DLD1 (cell line): Measurements from ENCODE around the gene MEPCE.

Experiments
- in situ Hi-C: cut with HindIII; loops from 2 replicates; pipeline ENCODE4 v1.10.0; 2017; ENCODE audit warnings: low sequenced_read_pairs

The MEPCE gene

DNA sequence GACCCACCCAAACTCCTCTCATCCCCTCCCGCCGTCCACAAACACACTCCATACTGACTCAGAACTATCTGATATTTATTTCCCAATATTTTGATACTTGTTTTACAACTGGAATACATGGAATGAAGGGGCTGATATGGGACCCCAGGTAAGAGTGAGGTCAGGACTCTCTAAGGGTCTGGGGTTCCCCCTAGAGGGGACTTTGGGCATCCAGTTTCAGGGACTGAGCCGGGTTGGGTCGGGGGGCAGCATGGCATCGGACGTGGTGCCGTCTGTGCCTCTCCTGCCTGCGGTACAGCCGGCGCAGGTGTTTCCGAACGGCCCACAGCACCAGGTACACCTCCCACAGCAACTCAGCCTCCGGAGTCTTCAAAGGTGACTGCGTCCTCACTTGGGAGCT lies 26.9 kb downstream of the MEPCE start:
- in situ Hi-C loops: no loop called here

DNA sequence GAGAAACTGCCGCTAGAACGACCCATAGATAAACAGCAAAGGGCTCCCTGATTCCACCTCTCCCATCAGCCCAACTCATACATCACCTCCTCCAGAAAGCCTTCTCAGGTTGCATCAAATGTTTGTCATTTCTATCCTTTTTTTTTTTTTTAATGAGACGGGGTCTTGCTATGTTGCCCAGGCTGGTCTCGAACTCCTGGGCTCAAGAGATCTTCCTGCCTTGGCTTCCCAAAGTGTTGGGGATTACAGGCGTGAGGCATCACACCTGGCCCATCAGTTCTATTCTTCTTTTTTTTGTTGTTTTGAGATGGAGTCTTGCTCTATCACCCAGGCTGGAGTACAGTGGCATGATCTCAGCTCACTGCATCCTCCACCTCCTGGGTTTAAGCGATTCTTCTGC lies 27.4 kb downstream of the MEPCE start:
- in situ Hi-C loops: no loop called here

DNA sequence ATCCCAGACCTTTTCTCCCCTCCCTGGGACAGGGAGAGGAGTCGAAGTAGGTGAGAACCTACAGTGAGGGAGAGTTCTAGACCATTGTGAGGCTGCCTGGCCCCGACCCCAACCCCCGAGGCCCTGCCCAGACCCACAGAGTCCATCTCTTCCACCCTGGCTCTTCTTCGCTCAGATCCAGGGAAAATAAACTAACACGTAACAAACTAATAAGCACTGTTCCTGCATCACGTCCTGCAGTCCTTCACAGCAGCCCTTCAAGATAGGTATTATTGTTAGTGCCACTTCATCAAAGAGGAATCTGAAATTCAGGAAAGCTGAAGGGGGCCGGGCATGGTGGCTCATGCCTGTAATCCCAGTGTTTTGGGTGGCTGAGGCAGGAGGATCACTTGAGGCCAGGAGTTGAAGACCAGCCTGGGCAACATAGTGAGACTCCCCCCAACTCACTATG lies 34.6 kb downstream of the MEPCE start, which contains the start of gene SPACDR:
SPACDR (minus strand) TSS at position 51 of the 451 bp plus-strand sequence. CDS start 235 bp downstream, outside the sequence.
- in situ Hi-C loops: no loop called here

DNA sequence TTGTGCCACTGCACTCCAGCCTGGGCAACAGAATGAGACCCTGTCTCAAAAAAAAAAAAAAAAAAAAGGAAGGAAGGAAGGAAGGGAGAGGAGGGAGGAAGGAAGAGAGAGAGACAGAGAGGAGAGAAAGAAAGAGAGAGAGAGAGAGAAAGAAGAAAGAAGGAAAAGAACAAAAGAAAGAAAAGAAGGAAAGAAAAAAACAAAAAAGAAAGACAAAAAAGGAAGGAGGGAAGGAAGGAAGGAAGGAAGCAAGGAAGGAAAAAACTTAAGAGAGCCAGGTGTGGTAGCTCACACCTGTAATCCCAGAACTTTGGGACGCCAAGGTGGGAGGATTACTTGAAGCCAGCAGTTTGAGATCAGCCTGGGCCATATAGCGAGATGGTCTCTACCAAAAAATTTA lies 35.2 kb downstream of the MEPCE start:
- in situ Hi-C loops: no loop called here

DNA sequence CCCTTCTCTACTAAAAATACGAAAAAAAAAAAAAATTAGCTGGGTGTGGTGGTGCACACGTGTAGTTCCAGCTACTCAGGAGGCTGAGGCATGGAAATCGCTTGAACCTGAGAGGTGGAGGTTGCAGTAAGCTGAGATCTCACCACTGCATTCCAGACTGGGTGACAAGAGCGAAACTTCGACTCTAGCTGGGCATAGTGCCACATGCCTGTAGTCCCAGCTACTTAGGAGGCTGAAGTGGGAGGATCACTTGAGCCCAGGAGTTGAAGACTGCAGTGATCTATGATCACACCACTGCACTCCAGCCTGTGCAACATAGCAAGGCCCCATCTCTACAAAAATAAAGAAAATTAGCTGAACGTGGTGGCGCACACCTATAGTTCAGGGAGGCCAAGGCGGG lies 35.7 kb downstream of the MEPCE start:
- in situ Hi-C loops: no loop called here

DNA sequence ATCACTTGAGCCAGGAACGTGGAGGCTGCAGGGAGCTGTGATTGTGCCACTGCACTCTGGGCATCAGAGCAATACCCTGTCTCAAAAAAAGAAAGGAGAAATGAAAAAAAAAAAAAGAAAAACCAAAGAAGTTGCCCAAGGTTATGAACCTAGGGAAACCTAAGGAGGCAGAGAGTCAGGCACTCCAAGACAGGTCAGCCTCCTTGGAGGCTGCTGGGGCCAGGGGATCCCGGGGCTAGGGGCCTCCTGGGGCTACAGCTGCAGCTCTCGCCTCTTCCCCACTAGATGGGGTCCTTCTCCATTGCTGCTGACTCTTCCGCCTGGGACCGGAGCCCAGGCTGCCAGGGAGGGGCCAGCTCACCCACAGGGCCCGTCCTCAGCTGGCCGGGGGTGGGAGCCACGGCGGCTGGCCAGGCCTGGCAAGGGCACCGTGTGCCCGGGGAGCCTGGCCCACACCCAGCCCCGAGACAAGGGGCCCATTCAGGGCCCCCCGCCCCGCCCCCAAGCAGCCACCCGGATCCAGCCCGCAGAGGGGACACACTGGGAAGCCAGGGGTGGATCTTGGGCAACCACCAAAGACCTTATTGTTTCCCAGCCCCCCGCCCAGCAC lies 36.2 kb downstream of the MEPCE start:
- in situ Hi-C loops: no loop called here

DNA sequence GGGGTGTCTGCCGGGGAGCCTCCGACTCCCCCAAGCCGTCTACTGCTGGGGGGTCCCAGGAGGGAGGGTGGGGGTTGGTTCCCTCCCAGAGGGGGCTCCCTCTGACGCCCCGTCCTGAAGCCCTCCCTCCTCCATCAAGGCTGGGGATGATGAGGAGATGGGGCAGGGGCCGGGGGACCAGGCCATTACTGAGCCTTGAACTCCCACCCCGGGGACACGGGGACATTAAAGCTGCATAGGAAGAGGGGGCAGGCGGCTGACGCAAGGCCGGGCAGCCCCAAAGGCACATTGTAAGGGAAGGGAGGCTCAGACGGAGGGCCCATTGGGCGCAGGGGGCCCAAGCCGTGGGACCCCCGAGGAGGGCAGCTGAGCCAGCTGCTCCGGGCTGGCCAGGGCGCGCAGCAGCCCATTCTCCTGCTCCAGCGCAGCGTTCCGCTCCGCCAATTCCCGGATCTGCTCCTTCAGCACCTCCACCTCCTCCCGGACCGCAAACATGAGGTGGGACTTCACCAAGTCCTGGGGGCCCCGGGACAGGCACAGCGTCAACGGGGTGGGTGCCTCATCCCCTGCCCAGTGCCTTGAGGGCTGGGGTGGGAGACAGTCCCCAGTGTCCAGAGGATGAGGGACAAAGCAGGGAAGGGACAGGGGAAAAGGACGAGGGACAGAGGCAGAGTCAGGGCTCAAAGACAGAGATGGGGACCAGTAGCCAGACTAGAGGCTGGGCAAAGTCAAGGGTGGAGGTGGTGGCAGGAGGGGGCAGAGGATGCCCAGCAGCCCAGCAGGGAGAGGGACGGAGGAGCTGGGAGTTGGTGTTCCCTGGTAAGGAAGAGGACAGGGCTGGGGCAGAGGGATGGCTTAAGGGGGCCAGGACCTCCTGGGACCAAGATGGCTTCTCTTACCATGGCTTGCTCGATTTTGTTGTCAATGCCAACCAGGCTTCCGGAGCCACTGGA lies 37.3 kb downstream of the MEPCE start:
- in situ Hi-C loops: no loop called here

DNA sequence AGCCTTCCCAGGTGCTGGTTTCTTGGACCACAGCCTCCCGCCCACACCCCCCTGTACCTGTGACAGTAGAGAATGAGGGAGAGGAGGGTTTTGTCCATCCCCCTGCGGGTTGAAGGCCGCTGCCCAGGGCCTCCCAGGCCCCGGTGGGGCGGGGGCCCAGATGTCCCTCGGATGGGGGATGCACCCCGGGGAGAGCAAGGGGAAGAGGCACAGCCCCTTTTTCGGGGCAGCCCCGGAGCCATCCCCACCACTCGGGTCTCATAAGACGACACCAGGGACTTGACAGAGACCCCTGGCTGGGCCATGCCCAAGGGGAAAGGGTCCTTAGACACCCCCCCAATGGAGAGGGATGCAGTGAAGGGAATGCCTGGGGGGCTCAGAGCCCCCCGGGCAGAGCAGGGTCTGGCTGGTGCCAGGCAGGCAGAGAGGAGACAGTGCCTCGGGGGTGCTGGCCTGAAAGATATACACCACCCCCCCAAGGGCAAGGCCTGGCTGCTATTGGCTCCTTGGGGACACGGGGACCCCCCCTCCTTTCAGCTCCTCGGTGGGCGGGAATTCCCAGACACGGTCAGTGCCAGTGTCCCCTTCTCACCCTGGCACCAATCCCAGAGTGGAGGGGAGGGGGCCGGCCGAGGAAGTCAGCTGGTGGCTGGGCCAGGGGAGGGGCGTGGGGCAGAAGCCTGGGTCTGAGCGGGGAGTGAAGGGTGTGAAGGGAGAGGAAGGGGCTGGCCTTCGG lies 38.2 kb downstream of the MEPCE start:
- in situ Hi-C loops: no loop called here

DNA sequence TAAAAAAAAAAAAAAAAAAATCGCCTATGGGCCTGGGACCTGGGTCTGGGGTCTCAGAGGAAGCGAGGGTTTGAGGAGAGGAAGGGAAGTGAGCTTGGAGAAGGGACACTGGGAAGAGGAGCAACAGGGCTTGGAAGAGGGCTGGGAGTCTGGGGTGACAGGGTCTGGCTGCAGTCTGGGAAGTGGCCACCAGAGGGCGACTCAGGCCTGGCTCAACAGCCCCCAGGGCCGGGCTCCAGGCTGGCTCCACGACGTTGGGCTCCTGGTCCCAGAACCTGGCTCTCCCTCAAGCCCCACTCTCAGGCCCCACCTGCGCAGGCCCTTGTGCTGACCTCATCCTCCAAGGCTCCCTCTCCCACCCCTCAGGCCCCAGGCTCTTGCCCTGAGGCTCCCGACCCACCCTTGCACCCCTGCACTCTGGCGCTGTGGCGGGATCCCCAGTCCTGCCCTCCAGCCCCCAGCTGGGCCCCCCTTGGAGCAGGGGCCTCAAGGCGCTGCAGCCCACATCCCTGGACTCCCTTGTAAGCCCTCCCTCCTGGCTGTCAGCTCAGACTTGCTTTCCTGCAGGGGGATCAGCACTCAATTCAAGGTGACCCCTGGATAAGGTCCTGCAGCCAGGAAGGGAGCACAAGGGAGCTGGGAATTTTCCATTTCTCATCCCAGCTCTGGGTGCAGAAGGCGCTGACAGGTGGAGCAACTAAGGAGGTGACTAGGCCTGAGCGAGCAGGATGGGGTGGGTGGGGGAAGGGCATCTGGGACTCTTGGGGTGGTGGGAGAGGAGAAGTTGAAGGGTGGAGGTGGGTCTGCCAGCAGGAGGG lies 39.8 kb downstream of the MEPCE start:
- in situ Hi-C loops: no loop called here

DNA sequence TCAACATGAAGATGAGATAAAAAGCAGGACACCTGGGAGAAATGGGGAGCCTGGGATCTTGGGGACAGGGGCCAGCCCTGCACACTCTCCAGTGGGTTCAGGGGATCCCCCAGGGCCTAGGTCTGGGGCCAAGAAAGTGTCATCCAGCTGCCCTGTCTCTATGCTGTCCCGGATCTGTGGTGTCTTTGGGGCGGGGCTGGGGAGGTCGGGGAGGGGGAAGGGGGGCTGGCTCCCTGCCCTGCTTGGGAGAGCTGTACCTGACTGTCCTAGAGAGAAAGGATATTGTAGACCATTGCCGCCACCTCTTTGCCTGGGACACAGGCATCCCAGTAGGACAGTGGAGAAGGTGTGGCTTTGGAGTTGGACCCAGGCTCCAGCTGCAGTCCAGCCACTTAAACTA lies 41.4 kb downstream of the MEPCE start:
- in situ Hi-C loops: no loop called here

DNA sequence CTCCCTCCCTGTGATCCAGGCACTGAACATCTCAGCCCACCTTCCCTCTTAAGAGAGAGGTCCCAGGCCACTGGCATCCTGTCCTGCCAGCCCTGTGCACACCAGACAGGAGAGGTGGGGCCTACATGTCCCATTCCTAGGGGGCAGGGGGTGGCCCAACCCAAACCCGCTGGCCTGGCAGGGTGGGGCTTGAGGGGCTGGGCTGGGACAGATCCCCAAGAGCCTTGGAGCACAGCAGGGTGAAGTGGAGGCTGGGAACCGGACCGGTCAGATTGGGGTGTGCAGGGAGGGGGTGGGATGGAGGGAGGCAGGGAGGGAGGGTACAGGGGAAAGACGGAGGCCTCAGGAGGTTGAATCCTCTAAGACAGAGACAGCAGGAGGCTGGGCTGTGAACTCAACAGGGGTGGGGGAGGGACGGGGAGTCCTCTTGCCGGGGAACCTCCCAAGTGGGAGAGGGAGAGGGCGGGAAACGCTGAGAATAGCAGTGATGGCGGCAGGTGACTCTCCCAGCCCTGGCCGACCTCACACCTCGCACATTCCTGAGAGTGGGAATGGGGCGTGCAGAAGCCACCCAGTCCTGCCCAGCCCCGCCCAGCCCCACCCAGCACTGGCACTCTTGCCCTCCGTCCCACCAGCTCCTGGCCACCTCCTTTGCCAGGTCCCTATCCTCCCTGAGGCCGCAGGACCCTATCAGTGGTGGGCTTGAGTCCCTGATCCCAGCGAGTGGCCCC lies 42.7 kb downstream of the MEPCE start:
- in situ Hi-C loops: no loop called here

DNA sequence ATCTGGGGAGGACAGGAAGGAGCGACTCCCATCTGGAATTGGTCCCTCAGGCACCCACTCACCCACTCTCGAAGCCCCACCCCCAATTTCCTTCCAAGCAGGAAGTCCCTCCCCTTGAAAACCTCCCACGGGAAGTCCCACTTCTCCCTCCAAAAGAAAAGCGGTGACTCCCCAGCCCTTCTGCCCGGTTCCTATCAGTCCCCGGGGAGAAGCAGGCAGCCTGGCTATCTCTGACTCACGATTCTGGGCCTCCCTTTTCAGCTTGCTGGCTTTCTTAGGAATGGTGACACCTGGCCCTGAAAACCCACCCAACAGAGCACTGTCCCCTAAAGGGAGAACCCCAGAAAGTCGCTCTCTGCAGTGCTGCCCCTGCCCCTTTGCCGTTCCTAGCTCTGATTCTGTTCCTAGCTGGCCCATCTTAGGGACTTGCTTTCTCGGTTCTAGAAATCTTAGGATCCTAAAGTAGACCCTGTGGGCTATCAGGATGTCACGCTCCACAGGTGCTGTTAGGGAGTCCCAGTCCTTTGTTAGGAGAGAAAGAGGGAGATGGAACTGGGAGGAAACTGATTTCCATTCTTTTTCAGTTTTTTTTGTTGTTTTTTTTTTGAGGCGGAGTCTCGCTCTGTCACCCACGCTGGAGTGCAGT lies 43.3 kb downstream of the MEPCE start:
- in situ Hi-C loops: no loop called here

DNA sequence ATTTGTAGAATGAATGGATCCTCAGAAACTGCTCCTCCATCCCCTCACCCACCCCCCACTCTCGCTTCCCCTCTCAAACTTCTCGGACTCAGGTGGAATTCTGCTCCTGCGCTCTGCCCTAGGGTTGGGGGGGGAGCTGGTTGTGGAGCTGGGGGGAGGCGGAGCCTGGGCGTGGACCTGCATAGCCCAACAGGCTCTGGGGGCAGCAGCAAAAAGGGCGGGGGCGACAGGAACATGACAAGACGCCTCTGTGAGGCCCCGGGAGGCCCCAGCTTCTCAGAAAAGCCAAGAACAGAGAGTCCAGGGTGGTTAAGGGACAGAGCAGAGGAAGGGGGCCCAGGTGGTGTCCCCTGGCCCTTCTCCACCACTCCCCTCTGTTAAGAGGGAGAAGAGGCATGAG lies 45.9 kb downstream of the MEPCE start:
- in situ Hi-C loops: no loop called here

DNA sequence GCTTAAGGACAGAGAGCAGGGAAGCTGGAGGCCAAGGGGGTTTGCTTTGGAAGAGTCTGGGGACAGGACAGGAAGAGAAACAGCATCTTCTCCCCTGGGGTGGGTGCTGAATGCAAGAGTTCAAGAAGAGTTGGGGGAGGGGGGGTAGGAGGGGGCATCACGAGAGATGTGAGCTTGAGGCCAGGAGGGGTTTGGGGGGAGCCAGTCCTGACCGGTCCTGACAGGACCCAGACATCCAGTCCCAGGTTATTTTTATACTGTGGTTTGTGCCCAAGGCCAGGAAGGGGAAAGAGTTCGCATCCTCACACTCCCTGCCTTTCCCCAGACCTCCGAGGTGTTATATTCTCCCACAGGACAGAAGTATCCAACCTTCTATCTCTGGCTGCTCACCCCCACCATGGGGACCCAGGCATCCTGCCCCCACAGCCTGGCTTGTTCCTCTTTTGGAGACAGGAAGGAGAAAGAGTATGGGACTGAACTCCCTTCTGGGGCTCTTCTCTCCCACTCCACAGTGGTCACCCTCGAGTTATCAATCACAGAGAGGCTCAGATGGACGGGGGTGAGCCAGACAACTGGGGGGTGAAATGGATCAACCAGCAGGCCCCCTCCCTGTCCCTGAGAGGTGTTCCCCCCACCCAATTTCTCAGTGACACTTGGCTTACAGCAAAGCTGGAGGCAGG lies 46.6 kb downstream of the MEPCE start:
- in situ Hi-C loops: no loop called here

DNA sequence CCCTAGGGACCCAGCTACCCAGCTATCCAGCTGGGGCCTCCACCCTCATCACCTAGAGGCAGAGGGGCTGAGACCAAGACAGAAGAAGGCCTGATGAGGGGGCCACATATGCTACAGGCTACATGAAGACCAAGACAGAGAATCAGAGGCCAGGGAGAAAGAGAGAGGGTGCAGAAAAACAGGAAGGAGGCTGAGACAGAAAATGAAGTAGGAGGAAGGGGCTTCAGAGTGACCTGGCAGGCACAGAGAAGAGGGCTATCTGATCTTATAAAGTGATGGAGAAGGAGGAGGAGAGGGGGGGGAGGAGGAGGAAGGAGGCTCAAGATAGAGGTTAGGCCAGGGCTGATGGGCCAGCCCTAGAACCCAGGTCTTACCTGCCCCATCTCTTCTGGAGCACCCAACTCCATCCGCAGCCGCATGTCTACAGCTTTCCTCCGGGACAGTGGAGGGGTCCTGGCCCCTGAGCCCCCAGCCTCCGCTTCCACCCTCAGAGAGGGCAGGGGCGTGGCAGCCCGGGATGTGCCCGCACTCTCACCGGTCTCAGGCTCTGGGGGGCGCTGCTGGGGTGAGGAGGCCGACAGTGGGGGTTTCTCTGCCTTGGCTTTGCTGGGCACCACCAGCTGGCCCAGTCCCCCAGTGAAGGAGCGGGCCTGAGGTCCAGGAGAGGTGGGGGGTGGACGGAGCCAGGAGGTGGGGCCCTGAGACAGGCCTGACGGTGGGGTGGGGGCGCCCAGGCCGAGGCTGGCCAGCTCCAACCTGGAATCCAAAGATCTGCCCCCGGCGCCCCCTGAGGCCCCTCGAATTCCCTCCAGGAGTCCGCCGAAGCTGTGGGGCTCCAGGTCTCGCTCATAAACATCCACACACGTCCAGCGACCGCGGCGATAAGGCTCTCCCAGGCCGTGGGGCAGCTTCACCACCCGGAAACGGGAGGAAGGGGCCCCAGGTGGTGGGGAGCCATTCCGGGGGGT lies 47.6 kb downstream of the MEPCE start:
- in situ Hi-C loops: no loop called here

DNA sequence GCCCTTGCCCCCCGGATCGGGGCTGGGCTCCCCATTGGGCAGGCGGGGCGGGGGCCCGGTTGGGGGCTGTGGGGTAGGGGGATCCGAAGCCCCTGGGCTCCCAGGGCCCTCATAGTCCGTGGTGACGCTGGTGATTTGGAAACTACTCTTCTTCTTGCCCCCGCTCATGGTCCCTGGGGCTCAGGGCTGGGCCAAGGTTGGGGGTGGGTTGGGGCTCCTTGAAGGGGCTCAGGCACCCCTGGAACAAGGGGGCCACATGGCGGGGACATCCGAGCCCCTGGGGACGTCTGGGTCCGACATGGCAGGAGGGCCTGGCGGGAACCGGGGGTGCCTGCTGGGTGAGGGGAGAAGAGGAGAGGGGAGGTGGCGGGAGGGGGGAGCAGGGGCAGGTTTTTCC lies 48.2 kb downstream of the MEPCE start:
- in situ Hi-C loops: no loop called here

DNA sequence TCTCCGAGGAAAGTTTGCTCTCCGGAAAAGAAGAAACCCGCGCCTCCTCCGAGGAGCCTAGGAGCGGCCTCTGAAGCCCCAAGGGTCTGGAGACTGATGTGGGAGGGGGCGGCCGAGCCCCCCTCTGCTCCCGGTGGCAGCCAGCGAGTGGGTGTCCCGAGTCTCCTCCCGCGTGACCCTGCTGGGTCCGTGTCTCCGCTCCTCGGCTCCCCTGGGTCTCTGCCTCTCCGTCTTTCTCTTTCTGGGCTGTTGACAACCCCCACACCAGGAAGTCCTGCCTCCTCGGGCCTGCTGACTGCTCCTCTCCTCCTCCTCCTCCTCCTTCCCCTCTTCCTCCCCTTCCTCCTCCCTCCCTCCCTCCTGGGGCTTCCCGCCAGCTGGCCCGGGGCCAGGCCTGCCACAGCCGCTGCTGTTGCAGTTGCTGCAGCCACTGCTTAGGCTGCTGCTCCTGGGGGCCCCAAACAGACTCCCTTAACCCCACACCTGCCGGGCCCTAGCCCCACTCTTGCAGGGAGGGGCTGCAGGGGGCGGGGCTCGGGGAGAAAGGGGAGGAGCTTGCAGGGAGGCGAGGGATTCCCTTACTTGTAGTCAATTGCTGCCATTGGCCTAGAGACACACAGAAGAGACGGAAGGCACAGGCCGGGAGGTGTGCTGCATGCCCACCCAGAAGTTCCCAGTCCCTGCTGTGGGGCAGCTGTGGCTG lies 49.5 kb downstream of the MEPCE start, which contains the start of gene TSC22D4:
TSC22D4 (minus strand) TSS at position 257 of the 703 bp plus-strand sequence. CDS start 1,176 bp downstream, outside the sequence.
- in situ Hi-C loops: no loop called here
